Thyroid gland (tissue), 4 donors: ENCODE measurements around the gene GADL1. TPM values are rescaled to one million over a fixed set of nuclear protein-coding genes. Genes with fewer than 3 reads are reported as not detected.

Source experiments
- DNase-seq, 2 donors: peaks; one replicate each; pipeline ENCODE4 v3.0.0-alpha.2; 2019
- H3K27ac ChIP-seq, 3 donors: fragments of 200-600 bp; sonication (generic); 1 replicate in 2 of 3; 2 replicates in 1 of 3; pipeline ENCODE4 v1.5.1; 2016 to 2019; ENCODE audit warnings: mild to moderate bottlenecking in 1 of 3, moderate library complexity in 1 of 3
- H3K27me3 ChIP-seq: fragments of 200-600 bp; sonication (generic); one replicate; pipeline ENCODE4 v1.5.1; 2019
- H3K36me3 ChIP-seq, 2 donors: fragments of 200-600 bp; sonication (generic); one replicate each; pipeline ENCODE4 v1.5.1; 2016 to 2019
- H3K4me1 ChIP-seq, 2 donors: fragments of 200-600 bp; sonication (generic); one replicate each; pipeline ENCODE4 v1.5.1; 2017 to 2019
- H3K4me3 ChIP-seq, 3 donors: fragments of 200-600 bp; sonication (generic); replicated peaks in 1 of 3; 1 replicate in 2 of 3; 2 replicates in 1 of 3; pipeline ENCODE4 v1.5.1; 2016; ENCODE audit warnings: mild to moderate bottlenecking in 1 of 3
- H3K9me3 ChIP-seq: fragments of 200-600 bp; sonication (generic); one replicate; pipeline ENCODE4 v1.5.1; 2017
- CTCF ChIP-seq, 6 experiments: fragments of 200-600 bp in 3 of 6; fragments of 450-650 bp in 3 of 6; sonication (generic) in 3 of 6; IDR thresholded peaks; one replicate each; pipeline ENCODE4 v1.5.1; 2016 to 2019; ENCODE audit warnings: antibody characterized with exemption in 6 of 6, mild to moderate bottlenecking in 2 of 6, inconsistent platforms in 1 of 6, moderate library complexity in 1 of 6
- POLR2A ChIP-seq, 2 donors: fragments of 450-650 bp; IDR thresholded peaks; one replicate each; pipeline ENCODE4 v1.6.1; 2017; ENCODE audit warnings: antibody characterized with exemption in 2 of 2, mild to moderate bottlenecking in 2 of 2, moderate library complexity in 1 of 2
- WGBS, 2 donors: methylation state at CpG; one replicate each; pipeline ENCODE4 v1.1.5; 2017; 5-methylcytosine and 5-hydroxymethylcytosine counted together
- intact Hi-C: fragments of 100-400 bp; cut with DNase I; formaldehyde crosslinking; loops from one replicate; pipeline ENCODE4 v1.15.1; 2023
- total RNA-seq, 4 donors: library from RNA; depleted of rRNA; stranded (reverse); fragments of >200 nt; gene quantifications; one replicate each; pipeline ENCODE4 v1.2.3, GENCODE V29; 2016

The GADL1 gene
- total RNA-seq, 4 donors from 2014 or later = not detected

DNA sequence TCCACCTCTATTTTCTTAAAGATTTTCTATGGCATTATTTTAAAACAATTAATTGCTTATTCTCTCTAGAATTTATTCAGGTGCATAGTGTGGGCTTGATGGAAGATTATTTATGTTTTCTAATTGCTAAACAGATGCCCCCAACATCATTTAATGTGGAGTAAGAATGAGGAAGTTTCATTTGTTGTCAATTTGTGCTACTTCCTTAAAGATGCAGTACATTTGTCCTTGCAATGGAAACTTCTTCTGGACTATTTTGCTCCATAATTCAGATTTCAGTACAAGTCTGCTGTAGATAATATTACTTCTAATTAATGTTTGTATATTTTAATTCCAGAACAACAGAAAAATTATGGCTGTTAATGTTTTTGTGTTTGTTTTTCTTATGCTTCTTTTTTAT is 183.3 kb downstream of the GADL1 start:
- H3K9me3 ChIP-seq = no peaks in the 10 kb centered on the region
- no peak for TF ChIP-seq CTCF (IDR thresholded peaks at IDR 0.05)
- TF ChIP-seq POLR2A (IDR thresholded peaks at IDR 0.05) = no peak
- intact Hi-C loops = no loop called here

DNA sequence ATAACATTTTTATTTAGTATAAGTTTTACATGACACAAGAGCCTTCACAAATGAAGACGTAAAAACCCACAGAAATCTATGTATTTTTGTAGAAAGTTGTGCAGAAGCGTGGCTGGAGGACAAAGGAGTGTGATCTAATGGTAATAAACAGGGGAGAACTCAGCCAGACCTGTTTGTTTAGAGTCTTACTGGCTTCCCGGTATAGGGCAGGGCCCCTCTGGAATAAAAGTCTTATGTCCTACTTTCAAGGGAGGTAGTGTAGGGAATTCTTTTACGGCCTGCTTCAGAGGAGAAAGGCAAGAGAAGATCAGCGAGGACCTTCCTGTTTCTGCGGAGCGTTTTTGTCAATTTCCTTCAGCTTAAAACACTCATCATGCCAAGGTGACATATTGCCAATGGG is 184.4 kb downstream of the GADL1 start:
- TF ChIP-seq POLR2A (IDR thresholded peaks at IDR 0.05) (no peak), CTCF (IDR thresholded peaks at IDR 0.05) (no peak)
- H3K27me3 ChIP-seq = no peaks in the 10 kb centered on the region
- intact Hi-C loops = no loop called here
- H3K27ac ChIP-seq = no peak overlapping the region
- H3K4me3 ChIP-seq = no peak overlapping the region
- no peaks in the 10 kb centered on the region for H3K9me3 ChIP-seq
- no peak for DNase-seq
- peaks cover 0 to 5% of the 10 kb centered on the region in 2 donors for H3K4me1 ChIP-seq
- H3K36me3 ChIP-seq = no peaks in the 10 kb centered on the region
- WGBS, 2 donors = 86 to 88% methylated on average over 7 of the region's 7 CpGs

More for the DNA sequence above, 183.3 kb downstream of the GADL1 start:
- no peak for DNase-seq
- H3K27me3 ChIP-seq = no peaks in the 10 kb centered on the region
- H3K4me1 ChIP-seq = no peaks in the 10 kb centered on the region
- no peak overlapping the region for H3K27ac ChIP-seq
- no peaks in the 10 kb centered on the region for H3K36me3 ChIP-seq
- no peak overlapping the region for H3K4me3 ChIP-seq

GRCh38 chr3:30708472-30708871 is 186.0 kb downstream of the GADL1 start:
- Histone ChIP-seq H3K27ac (no peak overlapping the region), H3K4me1 (peaks cover 0 to 10% of the 10 kb centered on the region in 2 donors), H3K36me3 (no peaks in the 10 kb centered on the region), H3K9me3 (no peaks in the 10 kb centered on the region), H3K27me3 (no peaks in the 10 kb centered on the region), H3K4me3 (no peak overlapping the region)
- no peak for TF ChIP-seq CTCF (IDR thresholded peaks at IDR 0.05)
- intact Hi-C loops = no loop called here
- no peak for DNase-seq

GRCh38 chr3:30707825-30708224 is 186.6 kb downstream of the GADL1 start:
- Histone ChIP-seq H3K9me3 (no peaks in the 10 kb centered on the region), H3K36me3 (no peaks in the 10 kb centered on the region), H3K4me3 (no peak overlapping the region), H3K27ac (no peak overlapping the region), H3K27me3 (no peaks in the 10 kb centered on the region), H3K4me1 (peaks cover 0 to 10% of the 10 kb centered on the region in 2 donors)
- no peak for TF ChIP-seq POLR2A (IDR thresholded peaks at IDR 0.05)
- TF ChIP-seq CTCF (IDR thresholded peaks at IDR 0.05) = no peak
- 93 to 99% methylated on average over 4 of the region's 4 CpGs for WGBS, 2 donors
- no peak for DNase-seq
- intact Hi-C loops = no loop called here

DNA sequence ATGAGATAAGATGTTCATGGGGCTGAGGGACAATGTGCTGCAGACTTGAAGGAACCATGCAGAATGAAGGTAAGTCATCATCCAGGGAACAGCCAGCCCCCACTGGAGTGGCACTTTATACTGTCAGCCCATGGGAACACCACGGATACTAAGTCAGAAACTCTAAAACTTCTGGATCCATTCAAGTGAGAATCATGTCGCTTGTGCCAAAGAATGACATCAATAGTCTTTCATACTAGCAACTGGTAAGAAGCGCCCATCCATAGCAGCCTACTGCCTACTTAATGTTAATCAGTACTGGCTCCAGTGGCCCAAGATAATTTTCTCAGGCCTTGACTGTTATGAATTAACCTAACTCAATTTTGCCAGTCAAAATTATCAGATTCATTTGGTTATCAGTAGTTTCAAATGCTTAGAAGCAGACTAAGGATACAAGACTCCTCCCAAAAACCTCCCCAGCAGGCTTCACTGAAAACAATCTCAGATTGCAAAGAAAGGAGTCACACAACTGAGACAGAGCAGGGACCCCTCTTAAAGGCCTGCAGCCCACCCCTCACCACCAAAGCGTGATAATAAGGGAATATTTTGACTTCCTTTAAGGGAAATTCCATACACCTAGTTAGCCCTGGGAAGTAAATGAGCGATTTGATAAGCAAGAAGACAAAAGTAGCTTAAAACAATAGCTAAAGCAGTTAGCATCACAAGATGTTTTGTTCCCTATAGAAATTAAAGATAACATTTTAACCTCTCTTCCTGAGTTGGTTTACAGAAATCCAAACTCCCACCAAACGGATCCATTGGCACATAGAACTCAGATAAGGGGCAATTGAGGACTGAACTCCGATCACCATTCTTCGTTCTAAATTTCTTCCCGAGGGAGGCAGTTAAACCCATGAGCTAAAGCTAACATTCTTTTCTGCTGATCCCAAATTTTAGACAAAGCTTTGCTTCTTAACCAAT is 189.2 kb downstream of the GADL1 start:
- H3K4me3 ChIP-seq = no peak overlapping the region
- 70 to 77% methylated on average over 9 of the region's 9 CpGs for WGBS, 2 donors
- peak; percentile 42 to 51 for DNase-seq
- no peak overlapping the region for H3K27ac ChIP-seq
- TF ChIP-seq POLR2A (IDR thresholded peaks at IDR 0.05) = no peak
- TF ChIP-seq CTCF (IDR thresholded peaks at IDR 0.05) = no peak
- H3K27me3 ChIP-seq = no peaks in the 10 kb centered on the region
- H3K36me3 ChIP-seq = no peaks in the 10 kb centered on the region
- H3K4me1 ChIP-seq = peaks cover 0 to 10% of the 10 kb centered on the region in 2 donors
- intact Hi-C loops = no loop called here
- no peaks in the 10 kb centered on the region for H3K9me3 ChIP-seq
